Dendritic cell treated with granulocyte-macrophage colony-stimulating factor and Interleukin-4, amounts not matched to agents 40 ng/mL and 50 ng/mL, for 4 days (primary cell): ENCODE results near the gene AACS.
"Not testable (repeated sequence)": the region's sequence is repeated elsewhere in the genome, so short reads cannot be mapped to it uniquely, and the experiment has no call there.

ENCODE experiments used
- H3K27ac Mint-ChIP-seq: one replicate; pipeline ENCODE4 v1.8.0; 2022; ENCODE audit warnings: mild to moderate bottlenecking, mixed read lengths
- H3K27me3 Mint-ChIP-seq: one replicate; pipeline ENCODE4 v1.8.0; 2022; ENCODE audit warnings: mild to moderate bottlenecking, mixed read lengths
- H3K36me3 Mint-ChIP-seq: one replicate; pipeline ENCODE4 v1.8.0; 2022; ENCODE audit warnings: low read depth, mixed read lengths
- H3K4me1 Mint-ChIP-seq: one replicate; pipeline ENCODE4 v1.8.0; 2022; ENCODE audit warnings: low read depth, mixed read lengths
- H3K4me3 Mint-ChIP-seq: one replicate; pipeline ENCODE4 v1.8.0; 2022; ENCODE audit warnings: mild to moderate bottlenecking, moderate library complexity, mixed read lengths
- H3K9me3 Mint-ChIP-seq: one replicate; pipeline ENCODE4 v1.8.0; 2022; ENCODE audit warnings: mixed read lengths
- intact Hi-C: fragments of 100-400 bp; cut with micrococcal nuclease; formaldehyde crosslinking; loops from one replicate; pipeline ENCODE4 v1.15.0; 2022

AACS gene

GRCh38 chr12:125110641-125111360 is 45.6 kb downstream of the AACS start:
- Mint-ChIP-seq H3K4me3 (no peak overlapping the region), H3K9me3 (no peaks in the 10 kb centered on the region), H3K36me3 (peaks cover 64% of the 10 kb centered on the region), H3K27ac (no peak overlapping the region), H3K27me3 (no peaks in the 10 kb centered on the region), H3K4me1 (no peaks in the 10 kb centered on the region)
- intact Hi-C loops: no loop called here

GRCh38 chr12:125111403-125111802 is 46.2 kb downstream of the AACS start:
- Mint-ChIP-seq H3K4me1 (no peaks in the 10 kb centered on the region), H3K27ac (no peak overlapping the region), H3K27me3 (no peaks in the 10 kb centered on the region), H3K4me3 (no peak overlapping the region), H3K36me3 (peaks cover 64% of the 10 kb centered on the region), H3K9me3 (no peaks in the 10 kb centered on the region)
- intact Hi-C loops: no loop called here

- H3K27ac Mint-ChIP-seq, H3K4me3 Mint-ChIP-seq, H3K4me1 Mint-ChIP-seq, H3K9me3 Mint-ChIP-seq, H3K27me3 Mint-ChIP-seq, intact Hi-C loops: not testable (repeated sequence)
- peaks cover 61% of the 10 kb centered on the region for H3K36me3 Mint-ChIP-seq
These were observed 47.4 kb downstream of the AACS start for GRCh38 chr12:125112614-125113013.

- no peaks in the 10 kb centered on the region for H3K27me3 Mint-ChIP-seq
- no peaks in the 10 kb centered on the region for H3K9me3 Mint-ChIP-seq
- peaks cover 63% of the 10 kb centered on the region for H3K36me3 Mint-ChIP-seq
- no peak overlapping the region for H3K4me3 Mint-ChIP-seq
- no peaks in the 10 kb centered on the region for H3K4me1 Mint-ChIP-seq
- intact Hi-C loops: no loop called here
- no peak overlapping the region for H3K27ac Mint-ChIP-seq
These were observed 48.0 kb downstream of the AACS start for GRCh38 chr12:125113263-125113662.

- no peak overlapping the region for H3K4me3 Mint-ChIP-seq
- H3K27ac Mint-ChIP-seq: no peak overlapping the region
- H3K9me3 Mint-ChIP-seq: no peaks in the 10 kb centered on the region
- H3K27me3 Mint-ChIP-seq: no peaks in the 10 kb centered on the region
- no peaks in the 10 kb centered on the region for H3K4me1 Mint-ChIP-seq
- H3K36me3 Mint-ChIP-seq: peaks cover 63% of the 10 kb centered on the region
- intact Hi-C loops: no loop called here
These were observed 48.6 kb downstream of the AACS start for GRCh38 chr12:125113789-125114188.

- H3K27me3 Mint-ChIP-seq: no peaks in the 10 kb centered on the region
- no peaks in the 10 kb centered on the region for H3K4me1 Mint-ChIP-seq
- no peak overlapping the region for H3K4me3 Mint-ChIP-seq
- H3K36me3 Mint-ChIP-seq: peaks cover 60% of the 10 kb centered on the region
- no peak overlapping the region for H3K27ac Mint-ChIP-seq
- intact Hi-C loops: no loop called here
- H3K9me3 Mint-ChIP-seq: no peaks in the 10 kb centered on the region
These were observed 49.3 kb downstream of the AACS start for GRCh38 chr12:125114365-125115141.

GRCh38 chr12:125120566-125120965 is 55.3 kb downstream of the AACS start:
- Mint-ChIP-seq H3K4me3 (no peak overlapping the region), H3K9me3 (no peaks in the 10 kb centered on the region), H3K36me3 (peaks cover 74% of the 10 kb centered on the region), H3K27me3 (no peaks in the 10 kb centered on the region), H3K4me1 (no peaks in the 10 kb centered on the region), H3K27ac (no peak overlapping the region)
- intact Hi-C loops: no loop called here

- Mint-ChIP-seq H3K36me3 (peaks cover 73% of the 10 kb centered on the region), H3K27me3 (no peaks in the 10 kb centered on the region)
These were observed 55.9 kb downstream of the AACS start for GRCh38 chr12:125121106-125121505.

GRCh38 chr12:125122668-125123067 is 57.4 kb downstream of the AACS start:
- Mint-ChIP-seq H3K27ac (no peak overlapping the region), H3K4me1 (no peaks in the 10 kb centered on the region), H3K36me3 (peaks cover 68% of the 10 kb centered on the region), H3K9me3 (no peaks in the 10 kb centered on the region), H3K4me3 (no peak overlapping the region), H3K27me3 (no peaks in the 10 kb centered on the region)
- intact Hi-C loops: no loop called here

More at GRCh38 chr12:125121106-125121505, 55.9 kb downstream of the AACS start:
- Mint-ChIP-seq H3K4me3 (no peak overlapping the region), H3K27ac (no peak overlapping the region), H3K4me1 (no peaks in the 10 kb centered on the region), H3K9me3 (no peaks in the 10 kb centered on the region)
- intact Hi-C loops: no loop called here

GRCh38 chr12:125124320-125124966 is 59.2 kb downstream of the AACS start:
- no peaks in the 10 kb centered on the region for H3K9me3 Mint-ChIP-seq
- no peaks in the 10 kb centered on the region for H3K27me3 Mint-ChIP-seq
- peaks cover 68% of the 10 kb centered on the region for H3K36me3 Mint-ChIP-seq
- intact Hi-C loops: no loop called here
- no peaks in the 10 kb centered on the region for H3K4me1 Mint-ChIP-seq
- no peak overlapping the region for H3K27ac Mint-ChIP-seq
- no peak overlapping the region for H3K4me3 Mint-ChIP-seq

GRCh38 chr12:125125271-125125670 is 60.0 kb downstream of the AACS start:
- Mint-ChIP-seq H3K27ac (no peak overlapping the region), H3K27me3 (no peaks in the 10 kb centered on the region), H3K36me3 (peaks cover 66% of the 10 kb centered on the region), H3K4me1 (no peaks in the 10 kb centered on the region), H3K9me3 (no peaks in the 10 kb centered on the region), H3K4me3 (no peak overlapping the region)
- intact Hi-C loops: no loop called here

- Mint-ChIP-seq H3K9me3 (no peaks in the 10 kb centered on the region), H3K27ac (no peak overlapping the region), H3K4me1 (no peaks in the 10 kb centered on the region), H3K36me3 (peaks cover 51% of the 10 kb centered on the region), H3K4me3 (no peak overlapping the region), H3K27me3 (no peaks in the 10 kb centered on the region)
- intact Hi-C loops: no loop called here
These were observed 63.4 kb downstream of the AACS start for GRCh38 chr12:125128439-125129178.

- no peaks in the 10 kb centered on the region for H3K4me1 Mint-ChIP-seq
- H3K27ac Mint-ChIP-seq: no peak overlapping the region
- no peaks in the 10 kb centered on the region for H3K9me3 Mint-ChIP-seq
- peaks cover 49% of the 10 kb centered on the region for H3K36me3 Mint-ChIP-seq
- intact Hi-C loops: no loop called here
- no peaks in the 10 kb centered on the region for H3K27me3 Mint-ChIP-seq
- no peak overlapping the region for H3K4me3 Mint-ChIP-seq
These were observed 63.9 kb downstream of the AACS start for GRCh38 chr12:125129179-125129571.
